GM20000 (cell line): ENCODE data around the gene RNU1-1.
"Not testable (repeated sequence)": the region's sequence is repeated elsewhere in the genome, so short reads cannot be mapped to it uniquely, and the experiment has no call there.

Source experiments
- DNase-seq: peaks from one replicate; pipeline ENCODE4 v3.0.0; 2012; ENCODE audit warnings: low spot score
- TF ChIP-seq, protein P1 (sequence below): IDR thresholded peaks from 2 replicates; pipeline ENCODE4 v1.5.1; 2012; ENCODE audit warnings: mild to moderate bottlenecking, control low read depth; ENCODE audit errors: extremely low read depth, missing control alignments

RNU1-1 gene

DNA sequence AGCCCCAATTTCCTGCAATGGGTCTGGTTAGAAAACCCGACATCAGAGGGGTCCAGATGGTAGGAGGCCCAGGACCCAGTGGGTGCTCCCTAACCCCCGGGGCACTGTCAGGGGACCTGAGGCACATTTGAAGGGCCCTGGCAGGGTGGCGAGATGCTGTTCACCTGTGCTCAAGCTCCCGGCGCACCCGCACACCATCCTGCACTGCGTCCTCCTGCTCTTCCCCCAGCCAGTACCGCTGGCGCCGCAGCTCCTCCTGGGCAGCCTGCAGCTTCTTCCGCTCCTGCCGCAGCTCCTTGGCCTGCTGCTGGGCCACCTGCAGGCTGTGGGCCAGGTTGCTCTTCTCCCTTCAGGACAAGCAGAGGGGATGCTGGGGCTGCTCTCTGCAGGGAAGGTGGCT is 36.0 kb downstream of the RNU1-1 start:
- no peak for DNase-seq
- TF ChIP-seq, protein P1, sequence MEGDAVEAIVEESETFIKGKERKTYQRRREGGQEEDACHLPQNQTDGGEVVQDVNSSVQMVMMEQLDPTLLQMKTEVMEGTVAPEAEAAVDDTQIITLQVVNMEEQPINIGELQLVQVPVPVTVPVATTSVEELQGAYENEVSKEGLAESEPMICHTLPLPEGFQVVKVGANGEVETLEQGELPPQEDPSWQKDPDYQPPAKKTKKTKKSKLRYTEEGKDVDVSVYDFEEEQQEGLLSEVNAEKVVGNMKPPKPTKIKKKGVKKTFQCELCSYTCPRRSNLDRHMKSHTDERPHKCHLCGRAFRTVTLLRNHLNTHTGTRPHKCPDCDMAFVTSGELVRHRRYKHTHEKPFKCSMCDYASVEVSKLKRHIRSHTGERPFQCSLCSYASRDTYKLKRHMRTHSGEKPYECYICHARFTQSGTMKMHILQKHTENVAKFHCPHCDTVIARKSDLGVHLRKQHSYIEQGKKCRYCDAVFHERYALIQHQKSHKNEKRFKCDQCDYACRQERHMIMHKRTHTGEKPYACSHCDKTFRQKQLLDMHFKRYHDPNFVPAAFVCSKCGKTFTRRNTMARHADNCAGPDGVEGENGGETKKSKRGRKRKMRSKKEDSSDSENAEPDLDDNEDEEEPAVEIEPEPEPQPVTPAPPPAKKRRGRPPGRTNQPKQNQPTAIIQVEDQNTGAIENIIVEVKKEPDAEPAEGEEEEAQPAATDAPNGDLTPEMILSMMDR = no peak

DNA sequence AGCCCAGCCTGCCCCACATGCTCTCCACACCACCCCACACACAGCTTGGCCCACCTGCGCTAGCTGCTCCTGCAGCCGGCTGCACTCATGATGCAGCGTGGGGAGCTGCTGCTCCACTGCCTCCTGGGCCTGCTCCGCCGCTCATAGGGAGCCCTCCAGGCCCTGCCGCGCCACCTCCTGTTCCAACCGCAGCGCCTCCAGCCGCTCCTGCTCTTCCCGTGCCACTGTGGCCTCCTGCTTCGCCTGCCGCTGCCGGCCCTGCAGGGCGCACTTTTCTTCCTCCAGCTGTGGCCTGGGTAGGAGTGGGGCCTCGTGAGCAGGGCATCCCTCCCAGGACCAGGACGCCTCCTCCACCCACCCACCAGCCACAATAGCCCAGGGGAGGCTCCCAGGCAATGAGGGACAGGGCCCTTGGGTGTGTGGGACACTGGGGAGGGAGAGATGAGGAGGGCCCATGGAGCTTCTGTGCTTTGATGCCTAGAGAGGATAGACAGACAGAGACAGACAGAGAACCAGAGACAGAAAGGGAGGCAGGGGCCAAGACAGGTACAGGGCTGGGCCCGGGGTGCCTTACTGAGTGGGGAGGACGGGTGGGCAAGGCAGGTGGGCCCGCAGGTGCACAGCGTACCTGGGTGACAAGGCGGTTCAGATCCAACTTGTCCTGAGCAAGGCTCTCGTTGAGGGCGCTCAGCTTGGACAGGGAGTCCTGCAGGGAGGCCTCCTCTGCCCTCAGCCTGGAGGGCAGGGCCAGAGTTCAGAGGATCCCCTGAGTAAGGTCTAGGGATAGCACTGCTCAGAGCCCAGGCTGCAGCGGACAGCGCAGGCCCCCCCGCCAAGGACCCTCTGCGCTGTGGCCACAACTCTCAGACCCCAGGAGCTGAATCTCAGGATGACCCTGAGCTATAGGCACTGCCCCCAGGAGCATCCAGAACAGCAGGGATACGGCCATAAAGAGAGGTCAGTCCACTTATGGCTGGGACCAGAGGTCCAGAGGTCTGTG is 38.0 kb downstream of the RNU1-1 start:
- not testable (repeated sequence) for DNase-seq

DNA sequence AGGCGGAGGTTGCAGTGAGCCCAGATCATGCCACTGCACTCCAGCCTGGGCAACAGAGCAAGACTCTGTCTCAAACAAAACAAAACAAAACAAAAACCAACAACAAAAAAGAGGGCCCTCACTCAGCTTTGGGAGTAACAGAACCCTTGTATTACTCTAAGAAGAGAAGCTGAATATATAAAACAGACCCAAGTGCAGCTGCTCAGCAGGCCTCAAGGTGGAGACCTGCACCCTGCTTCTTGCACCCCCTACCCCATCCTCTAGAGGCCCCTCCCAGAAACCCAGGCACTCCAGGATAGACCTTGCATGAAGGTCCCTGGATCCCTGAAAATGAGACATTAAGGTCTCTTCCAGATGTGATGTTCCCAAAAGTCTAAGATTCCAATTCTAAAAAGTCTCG is 39.2 kb downstream of the RNU1-1 start:
- not testable (repeated sequence) for DNase-seq

DNA sequence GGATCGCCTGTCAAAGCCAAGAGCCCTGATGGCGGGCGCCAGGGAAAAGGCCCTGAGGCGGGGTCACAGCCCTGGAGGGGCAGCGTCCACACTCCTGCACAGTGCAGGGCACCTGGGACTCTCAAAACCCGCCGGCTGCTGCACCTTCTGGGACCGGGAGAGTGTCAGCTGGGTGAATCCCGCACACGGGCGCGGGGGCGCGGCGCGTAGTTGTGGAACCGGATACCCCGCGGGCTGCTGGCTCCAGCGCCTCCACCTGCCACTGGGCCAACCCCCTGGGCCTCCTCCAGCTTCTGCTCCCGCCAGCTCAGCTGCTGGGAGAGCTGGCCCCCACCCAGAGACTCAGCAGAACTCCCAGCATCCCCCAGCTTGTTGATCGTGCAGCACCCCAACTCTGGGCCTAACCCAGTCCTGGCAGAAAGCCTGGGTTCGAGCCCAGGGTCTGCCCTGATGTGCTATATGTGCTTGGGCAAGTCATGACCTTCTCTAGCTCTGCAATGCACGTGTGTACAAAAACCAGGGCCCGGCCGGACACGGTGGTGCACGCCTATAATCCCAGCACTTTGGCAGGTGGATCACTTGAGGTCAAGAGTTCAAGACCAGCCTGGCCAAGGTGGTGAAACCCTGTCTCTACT is 39.8 kb downstream of the RNU1-1 start:
- TF ChIP-seq, protein P1 = no peak
- no peak for DNase-seq

DNA sequence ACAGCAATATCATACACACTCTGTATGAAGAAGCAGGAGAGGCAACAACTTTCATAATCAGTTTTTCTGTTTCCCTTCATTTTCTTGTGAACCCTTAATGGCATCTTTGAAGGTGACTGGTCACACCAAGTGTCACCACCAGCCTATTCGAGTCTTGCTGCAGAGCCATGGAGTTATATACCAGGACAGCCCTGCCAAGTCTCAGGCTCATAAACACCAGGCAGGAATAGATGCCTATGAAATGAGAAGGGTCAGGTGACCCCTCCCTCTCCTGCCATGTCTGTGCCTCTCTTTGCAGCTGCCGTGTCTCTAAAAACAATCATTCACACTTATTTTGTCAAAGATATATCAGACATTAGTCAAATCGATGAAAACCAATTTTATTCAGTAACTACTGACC is 45.5 kb downstream of the RNU1-1 start:
- TF ChIP-seq, protein P1 = no peak
- DNase-seq = no peak

DNA sequence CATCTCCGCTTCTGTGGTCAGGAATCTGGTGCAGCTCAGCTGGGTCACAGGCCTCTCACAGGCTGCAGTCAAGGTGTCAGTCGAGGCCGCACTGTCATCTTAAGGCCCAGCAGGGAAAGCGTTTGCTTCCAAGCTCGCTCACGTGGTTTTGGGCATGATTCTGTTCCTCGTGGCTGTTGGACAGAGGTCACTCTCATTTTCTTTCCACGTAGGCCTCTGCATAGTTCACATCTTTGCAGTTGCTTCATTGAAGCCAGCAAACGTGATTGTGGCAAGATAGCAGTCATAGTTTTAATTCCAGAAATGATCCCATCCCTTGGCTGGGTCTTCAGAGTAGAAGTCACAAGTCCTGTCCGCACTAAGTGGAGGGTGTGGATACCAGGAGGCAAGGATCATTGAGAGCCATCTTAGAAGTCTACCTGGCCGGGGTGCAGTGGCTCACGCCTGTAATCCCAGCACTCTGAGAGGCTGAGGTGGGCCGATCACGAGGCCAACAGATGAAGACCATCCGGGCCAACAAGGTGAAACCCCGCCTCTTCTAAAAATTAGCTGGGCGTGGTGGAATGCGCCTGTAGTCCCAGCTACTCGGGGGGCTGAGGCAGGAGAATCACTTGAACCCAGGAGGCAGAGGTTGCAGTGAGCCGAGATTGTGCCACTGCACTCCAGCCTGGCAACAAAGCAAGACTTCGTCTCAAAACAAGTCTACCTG is 49.0 kb downstream of the RNU1-1 start:
- no peak for DNase-seq
- TF ChIP-seq, protein P1 = no peak
